NCI-H2227 (cell line): ENCODE measurements around the gene NRG4.
"Not testable (repeated sequence)": the region's sequence is repeated elsewhere in the genome, so short reads cannot be mapped to it uniquely, and the experiment has no call there.

ENCODE experiments used
- DNase-seq: peaks from one replicate; lab custom pipeline; 2025; ENCODE audit not compliant: unreplicated experiment; lab: John Stamatoyannopoulos, UW

NRG4 gene

GRCh38 chr15:75928680-75929608, 83.3 kb downstream of the NRG4 start:
- peak; percentile 34 for DNase-seq

GRCh38 chr15:75927601-75928000, 84.6 kb downstream of the NRG4 start:
- no peak for DNase-seq

- DNase-seq: no peak
These were observed 85.3 kb downstream of the NRG4 start for GRCh38 chr15:75926931-75927330.

DNA sequence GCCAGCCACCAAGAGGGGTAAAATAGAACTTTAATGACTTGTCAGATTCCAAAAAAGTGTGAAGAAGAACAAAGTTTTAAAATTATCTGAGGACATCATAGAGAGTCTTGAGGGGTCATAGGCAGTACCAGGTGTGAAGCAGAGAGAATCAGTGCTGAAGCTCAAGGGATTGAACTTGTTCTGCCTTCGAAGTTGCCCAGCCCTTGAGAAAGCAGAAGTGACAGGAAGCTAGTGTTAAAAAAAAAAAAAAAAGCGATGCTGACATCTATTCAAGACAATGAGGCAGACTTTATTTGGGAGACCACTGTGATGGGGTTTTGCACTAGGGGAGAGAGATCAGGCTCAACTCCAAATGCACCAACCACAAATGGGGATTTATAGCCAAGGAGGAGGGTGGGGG, 86.8 kb downstream of the NRG4 start:
- DNase-seq: no peak

GRCh38 chr15:75924576-75924975, 87.6 kb downstream of the NRG4 start:
- no peak for DNase-seq

DNA sequence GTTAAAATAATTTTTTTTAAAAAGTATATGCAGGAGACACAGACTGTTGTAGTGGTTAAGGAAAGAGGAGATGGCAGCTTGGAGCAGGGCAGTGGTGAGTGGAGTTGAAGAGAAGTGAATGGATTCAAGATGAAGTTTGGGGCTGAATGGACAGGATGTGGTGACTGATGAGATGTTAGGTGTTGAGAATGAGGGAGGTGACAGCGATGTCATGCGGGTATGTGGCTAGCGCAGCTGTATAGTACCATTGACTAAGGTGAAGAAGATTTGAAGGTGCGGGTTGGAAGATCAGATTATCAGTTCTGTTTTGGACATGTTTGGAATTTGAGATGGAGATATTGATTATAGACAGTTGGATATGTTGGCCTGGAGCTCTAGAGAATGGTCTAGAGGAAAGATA, 88.5 kb downstream of the NRG4 start:
- DNase-seq: no peak

DNA sequence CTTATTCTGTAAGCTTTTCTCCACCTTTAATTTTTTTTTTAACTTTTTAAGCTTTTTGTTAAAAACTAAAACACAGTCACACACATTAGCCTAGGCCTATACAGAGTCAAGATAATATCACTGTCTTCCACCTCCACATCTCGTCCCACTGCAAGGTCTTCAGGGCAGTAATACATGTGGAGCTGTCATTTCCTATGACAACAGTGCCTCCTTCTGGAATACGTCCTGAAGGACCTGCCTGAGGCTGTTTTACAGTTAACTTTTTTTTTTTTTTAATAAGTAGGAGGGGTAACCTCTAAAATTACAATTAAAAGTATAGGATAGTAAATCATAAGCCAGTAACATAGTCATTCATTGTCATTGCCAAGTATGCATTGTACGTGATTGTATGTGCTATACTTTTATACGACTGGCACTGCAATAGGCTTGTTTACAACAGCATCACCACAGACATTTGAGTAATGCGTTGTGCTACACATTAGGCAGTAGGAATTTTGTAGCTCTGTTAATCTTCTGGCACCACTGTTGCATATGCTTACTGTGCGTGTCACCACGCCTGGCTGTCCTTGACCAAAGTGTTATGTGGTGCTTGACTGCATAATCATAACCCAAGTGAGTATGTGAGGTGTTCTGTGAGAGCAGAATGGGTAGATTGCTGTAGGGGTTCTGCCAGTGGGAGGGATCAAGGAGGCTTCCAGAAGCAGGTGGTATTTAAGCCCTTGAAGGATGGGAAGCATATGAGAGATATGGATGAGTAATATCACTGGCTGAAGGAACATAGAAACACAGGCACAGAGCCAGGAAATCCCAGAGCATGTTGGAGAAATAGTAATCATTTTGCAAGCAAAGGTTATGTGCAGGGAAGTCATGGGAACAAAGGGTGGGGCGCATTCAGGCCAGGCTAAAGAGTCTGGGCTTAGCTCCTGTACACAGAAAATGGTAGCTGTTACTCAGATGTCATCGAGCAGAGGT, 90.2 kb downstream of the NRG4 start:
- DNase-seq: peak; percentile 21

GRCh38 chr15:75920079-75920478, 92.1 kb downstream of the NRG4 start:
- DNase-seq: no peak

- DNase-seq: no peak
These were observed 94.1 kb downstream of the NRG4 start for GRCh38 chr15:75918135-75918534.

GRCh38 chr15:75916978-75917377, 95.2 kb downstream of the NRG4 start:
- DNase-seq: no peak

DNA sequence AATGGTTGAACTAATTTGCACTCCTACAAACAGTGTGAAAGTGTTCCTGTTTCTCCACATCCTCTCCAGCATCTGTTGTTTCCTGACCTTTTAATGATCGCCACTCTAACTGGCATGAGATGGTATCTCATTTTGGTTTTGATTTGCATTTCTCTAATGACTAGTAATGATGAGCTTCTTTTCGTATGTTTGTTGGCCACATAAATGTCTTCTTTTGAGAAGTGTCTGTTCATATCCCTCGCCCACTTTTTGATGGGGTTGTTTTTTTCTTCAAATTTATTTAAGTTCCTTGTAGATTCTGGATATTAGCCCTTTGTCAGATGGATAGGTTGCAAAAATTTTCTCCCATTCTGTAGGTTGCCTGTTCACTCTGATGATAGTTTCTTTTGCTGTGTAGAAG, 101.9 kb downstream of the NRG4 start:
- not testable (repeated sequence) for DNase-seq

DNA sequence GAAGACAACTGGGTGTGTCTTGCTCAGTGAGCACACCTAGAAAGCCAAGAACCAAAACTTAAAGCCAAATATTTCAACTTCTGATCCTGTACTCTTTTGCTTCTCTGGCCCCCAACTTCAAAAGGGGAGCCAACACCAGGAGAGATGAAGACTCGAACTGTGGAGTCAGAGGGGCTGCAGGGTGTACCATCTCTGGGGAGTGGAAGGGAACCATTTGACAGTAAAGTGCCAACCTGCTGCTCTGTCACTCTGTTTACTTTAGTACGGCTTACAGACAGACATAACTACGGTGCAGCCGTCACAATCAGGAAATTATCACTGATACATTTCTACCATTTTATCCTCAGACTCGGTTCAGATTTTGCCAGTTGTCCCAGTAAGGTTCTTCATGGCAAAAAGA, 107.0 kb downstream of the NRG4 start:
- DNase-seq: no peak

DNA sequence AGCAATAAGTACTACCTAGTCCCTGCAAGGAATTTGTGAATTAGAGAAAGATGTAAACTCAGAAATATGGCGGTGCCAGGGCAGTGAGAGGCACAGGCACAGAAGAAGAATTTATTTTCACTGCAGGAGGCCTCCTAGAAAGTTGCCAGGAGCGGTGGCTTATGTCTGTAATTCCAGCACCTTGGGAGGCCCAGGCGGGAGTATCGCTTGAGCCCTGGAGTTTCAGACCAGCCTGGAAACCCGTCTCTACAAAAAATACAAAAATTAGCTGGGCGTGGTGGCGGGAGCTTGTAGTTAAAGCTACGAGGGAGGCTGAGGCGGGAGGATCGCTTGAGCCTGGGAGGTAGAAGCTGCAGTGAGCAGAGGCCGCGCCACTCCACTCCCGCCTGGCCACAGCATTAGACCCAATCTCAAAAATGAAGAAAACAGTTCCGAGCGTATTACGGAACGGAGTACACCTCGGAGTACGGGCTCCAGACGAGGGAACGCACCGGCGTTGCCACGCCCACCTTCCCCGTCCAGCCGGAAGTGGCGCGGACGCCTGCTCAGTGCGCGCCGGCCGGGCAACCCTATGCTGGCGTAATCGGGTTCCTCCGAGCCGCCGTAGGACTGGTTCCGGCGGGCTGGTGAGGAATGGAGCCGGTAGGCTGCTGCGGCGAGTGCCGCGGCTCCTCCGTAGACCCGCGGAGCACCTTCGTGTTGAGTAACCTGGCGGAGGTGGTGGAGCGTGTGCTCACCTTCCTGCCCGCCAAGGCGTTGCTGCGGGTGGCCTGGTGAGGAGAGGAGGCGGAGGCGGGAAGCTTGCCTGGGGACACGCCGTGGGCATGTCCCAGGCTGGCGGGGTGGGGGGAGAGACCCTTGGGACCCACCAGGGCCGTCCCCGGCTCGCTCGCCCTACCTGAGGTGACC, 108.6 kb downstream of the NRG4 start, which contains the start of gene FBXO22:
Gene FBXO22 (plus strand): TSS at position 548 of the 909 bp plus-strand sequence. CDS start 86 bp downstream, at position 634.
- peak; percentile 94 for DNase-seq

GRCh38 chr15:75902129-75902557, 110.1 kb downstream of the NRG4 start:
- DNase-seq: peak; percentile 62

DNA sequence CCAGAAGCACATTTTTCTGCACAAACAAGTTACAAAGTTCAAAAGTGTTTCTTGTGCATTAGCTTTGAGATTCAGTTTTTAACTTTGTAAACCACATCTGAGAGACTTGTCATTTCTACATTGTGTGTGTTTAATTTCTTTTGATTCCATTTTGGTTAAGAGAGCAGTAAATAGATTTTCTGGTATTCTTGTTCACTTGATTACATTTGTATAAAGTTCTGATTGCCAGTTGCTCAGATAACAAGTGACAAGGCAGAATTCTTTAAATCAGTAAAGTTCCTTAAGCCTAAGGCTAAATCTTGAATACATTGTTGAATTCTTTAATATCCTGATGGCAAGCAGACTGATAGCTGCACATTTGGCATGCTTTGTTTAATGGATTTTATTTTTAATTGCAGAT, 111.6 kb downstream of the NRG4 start:
- DNase-seq: no peak

GRCh38 chr15:75895731-75896130, 116.5 kb downstream of the NRG4 start:
- DNase-seq: no peak

DNA sequence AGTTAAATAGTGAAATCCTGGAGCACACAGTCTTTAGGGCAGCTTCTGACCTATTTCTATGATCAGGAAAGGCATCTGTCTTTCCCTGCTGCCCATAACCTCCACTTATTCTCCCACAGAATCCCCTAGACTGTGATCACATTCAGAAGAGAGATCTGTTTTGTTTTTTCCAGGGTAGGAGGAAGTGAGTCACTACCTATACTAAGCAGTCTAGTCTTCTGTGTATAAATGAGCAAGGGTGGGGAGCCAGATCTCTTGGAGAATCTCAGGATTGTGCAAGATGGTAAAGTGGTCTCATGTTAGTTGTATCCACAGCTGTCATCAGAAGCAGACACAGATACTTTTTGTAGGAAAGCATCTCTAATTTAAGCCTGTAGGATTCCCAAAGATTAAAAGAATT, 120.3 kb downstream of the NRG4 start:
- DNase-seq: no peak
